CD4-positive, alpha-beta T cell treated with Interleukin-2 at 100 ng/mL for 4 hours (primary cell): ENCODE measurements around the gene PIEZO1.

ENCODE experiments used
- DNase-seq: peaks from one replicate; pipeline ENCODE4 v3.0.0-alpha.2; 2020; ENCODE audit warnings: low spot score

PIEZO1 gene

GRCh38 chr16:88721815-88722755 lies 62.9 kb downstream of the PIEZO1 start:
- DNase-seq = no peak

- no peak for DNase-seq
These were observed 63.8 kb downstream of the PIEZO1 start for GRCh38 chr16:88721236-88721635.

GRCh38 chr16:88720396-88720970 lies 64.5 kb downstream of the PIEZO1 start:
- no peak for DNase-seq

GRCh38 chr16:88719933-88720296 lies 65.1 kb downstream of the PIEZO1 start:
- no peak for DNase-seq

GRCh38 chr16:88719267-88719932 lies 65.6 kb downstream of the PIEZO1 start:
- DNase-seq = no peak

- no peak for DNase-seq
These were observed 66.8 kb downstream of the PIEZO1 start for GRCh38 chr16:88718178-88718577.

GRCh38 chr16:88716601-88717001 lies 68.4 kb downstream of the PIEZO1 start:
- DNase-seq = no peak

- no peak for DNase-seq
These were observed 68.8 kb downstream of the PIEZO1 start for GRCh38 chr16:88716201-88716600.

- DNase-seq = no peak
These were observed 69.5 kb downstream of the PIEZO1 start for GRCh38 chr16:88715312-88716190.

- no peak for DNase-seq
These were observed 70.4 kb downstream of the PIEZO1 start for GRCh38 chr16:88714420-88715302.

- DNase-seq = no peak
These were observed 71.2 kb downstream of the PIEZO1 start for GRCh38 chr16:88713568-88714419.

GRCh38 chr16:88713054-88713453 lies 72.0 kb downstream of the PIEZO1 start:
- DNase-seq = no peak

- no peak for DNase-seq
These were observed 72.5 kb downstream of the PIEZO1 start for GRCh38 chr16:88712362-88712979.

GRCh38 chr16:88711750-88712340 lies 73.2 kb downstream of the PIEZO1 start:
- no peak for DNase-seq

GRCh38 chr16:88710556-88710955 lies 74.5 kb downstream of the PIEZO1 start:
- no peak for DNase-seq

GRCh38 chr16:88706965-88707826 lies 77.8 kb downstream of the PIEZO1 start:
- DNase-seq = no peak

- peak; percentile 87 for DNase-seq
These were observed 78.6 kb downstream of the PIEZO1 start, which contains the start of the genes CTU2 and RNF166 for GRCh38 chr16:88706229-88706964. TSS of gene CTU2 (plus strand) at chr16:88706503. CDS start at chr16:88706531, 28 bp downstream. TSS of gene RNF166 (minus strand) at chr16:88706408. CDS start at chr16:88706325, 83 bp downstream.
